Esophagus squamous epithelium (tissue), 5 donors: Measurements from ENCODE around the gene VIPR1. TPM values are rescaled to one million over a fixed set of nuclear protein-coding genes. Genes with fewer than 3 reads are reported as not detected.

Experiments
- DNase-seq: peaks from one replicate; lab custom pipeline; 2025; lab: John Stamatoyannopoulos, UW
- H3K27ac ChIP-seq, 4 donors: fragments of 200-600 bp; sonication (generic); one replicate each; pipeline ENCODE4 v1.5.1; 2016 to 2019; ENCODE audit warnings: mild to moderate bottlenecking in 1 of 4
- H3K27me3 ChIP-seq, 4 donors: fragments of 200-600 bp; sonication (generic); 1 replicate in 3 of 4; 2 replicates in 1 of 4; pipeline versions ENCODE4 v1.5.1 to v1.6.0; 2017 to 2021; ENCODE audit warnings: antibody characterized with exemption in 1 of 4
- H3K36me3 ChIP-seq, 3 donors: fragments of 200-600 bp; sonication (generic); one replicate each; pipeline ENCODE4 v1.5.1; 2016 to 2019
- H3K4me1 ChIP-seq, 3 donors: fragments of 200-600 bp; sonication (generic); one replicate each; pipeline ENCODE4 v1.5.1; 2017 to 2019
- H3K4me3 ChIP-seq, 4 donors: fragments of 200-600 bp; sonication (generic); 1 replicate in 3 of 4; 2 replicates in 1 of 4; pipeline ENCODE4 v1.5.1; 2016 to 2019; ENCODE audit warnings: mild to moderate bottlenecking in 2 of 4, moderate library complexity in 1 of 4
- H3K9me3 ChIP-seq, 3 donors: fragments of 200-600 bp; sonication (generic); one replicate each; pipeline ENCODE4 v1.5.1; 2016 to 2019
- POLR2A ChIP-seq, 4 donors: fragments of 450-650 bp; IDR thresholded peaks; one replicate each; pipeline ENCODE4 v1.6.1; 2017; ENCODE audit warnings: antibody characterized with exemption in 4 of 4, mild to moderate bottlenecking in 4 of 4, moderate library complexity in 3 of 4
- WGBS, 2 donors: methylation state at CpG; one replicate each; pipeline ENCODE4 v1.1.5; 2018; 5-methylcytosine and 5-hydroxymethylcytosine counted together
- intact Hi-C: fragments of 100-400 bp; cut with DNase I; formaldehyde crosslinking; loops from one replicate; pipeline ENCODE4 v1.15.0; 2022
- total RNA-seq, 4 donors: library from RNA; depleted of rRNA; stranded (reverse); fragments of >200 nt; gene quantifications; one replicate each; pipeline ENCODE4 v1.1.0, GENCODE V29; 2016
- TF ChIP-seq, protein P1 (sequence below), 6 experiments: fragments of 450-650 bp in 4 of 6; fragments of 200-600 bp in 2 of 6; sonication (generic) in 2 of 6; IDR thresholded peaks; one replicate each; pipeline ENCODE4 v1.5.1; 2016 to 2019; ENCODE audit warnings: antibody characterized with exemption in 6 of 6, mild to moderate bottlenecking in 4 of 6, moderate library complexity in 4 of 6
- donor health status: DM: yes; HTN: yes; CAD: no.

VIPR1 gene
- total RNA-seq, 4 donors from 2014 or later, result 3.6 to 15.4 (median 8.6) TPM

DNA sequence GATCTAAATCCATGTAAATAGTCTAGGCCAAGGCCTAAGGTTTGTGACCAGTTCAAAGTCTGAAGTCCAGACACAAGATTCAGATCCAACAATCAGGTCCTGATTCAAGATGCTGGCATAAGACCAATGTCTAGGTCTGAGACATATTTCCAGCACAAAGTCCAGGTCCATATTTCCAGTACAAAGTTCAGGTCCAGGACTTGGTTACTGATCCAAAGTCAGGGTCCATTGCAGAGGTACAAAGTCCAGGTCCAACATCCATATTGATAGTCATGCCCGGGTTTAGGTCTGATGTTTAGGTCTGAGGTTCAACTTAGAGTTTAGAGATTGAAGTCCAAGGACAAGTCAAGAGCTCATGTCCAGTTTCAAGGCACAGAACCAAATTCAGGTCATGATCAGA, 39.4 kb upstream of the VIPR1 start:
- Histone ChIP-seq H3K9me3 (no peaks in the 10 kb centered on the region), H3K4me1 (no peaks in the 10 kb centered on the region), H3K36me3 (no peaks in the 10 kb centered on the region), H3K4me3 (no peak overlapping the region), H3K27ac (no peak overlapping the region), H3K27me3 (no peaks in the 10 kb centered on the region)
- 40 to 67% methylated on average over 1 of the region's 1 CpG for WGBS, 2 donors
- TF ChIP-seq, protein P1, sequence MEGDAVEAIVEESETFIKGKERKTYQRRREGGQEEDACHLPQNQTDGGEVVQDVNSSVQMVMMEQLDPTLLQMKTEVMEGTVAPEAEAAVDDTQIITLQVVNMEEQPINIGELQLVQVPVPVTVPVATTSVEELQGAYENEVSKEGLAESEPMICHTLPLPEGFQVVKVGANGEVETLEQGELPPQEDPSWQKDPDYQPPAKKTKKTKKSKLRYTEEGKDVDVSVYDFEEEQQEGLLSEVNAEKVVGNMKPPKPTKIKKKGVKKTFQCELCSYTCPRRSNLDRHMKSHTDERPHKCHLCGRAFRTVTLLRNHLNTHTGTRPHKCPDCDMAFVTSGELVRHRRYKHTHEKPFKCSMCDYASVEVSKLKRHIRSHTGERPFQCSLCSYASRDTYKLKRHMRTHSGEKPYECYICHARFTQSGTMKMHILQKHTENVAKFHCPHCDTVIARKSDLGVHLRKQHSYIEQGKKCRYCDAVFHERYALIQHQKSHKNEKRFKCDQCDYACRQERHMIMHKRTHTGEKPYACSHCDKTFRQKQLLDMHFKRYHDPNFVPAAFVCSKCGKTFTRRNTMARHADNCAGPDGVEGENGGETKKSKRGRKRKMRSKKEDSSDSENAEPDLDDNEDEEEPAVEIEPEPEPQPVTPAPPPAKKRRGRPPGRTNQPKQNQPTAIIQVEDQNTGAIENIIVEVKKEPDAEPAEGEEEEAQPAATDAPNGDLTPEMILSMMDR (IDR thresholded peaks at IDR 0.05), result no peak
- no peak for TF ChIP-seq POLR2A (IDR thresholded peaks at IDR 0.05)
- no peak for DNase-seq
- intact Hi-C loops, result no loop called here

DNA sequence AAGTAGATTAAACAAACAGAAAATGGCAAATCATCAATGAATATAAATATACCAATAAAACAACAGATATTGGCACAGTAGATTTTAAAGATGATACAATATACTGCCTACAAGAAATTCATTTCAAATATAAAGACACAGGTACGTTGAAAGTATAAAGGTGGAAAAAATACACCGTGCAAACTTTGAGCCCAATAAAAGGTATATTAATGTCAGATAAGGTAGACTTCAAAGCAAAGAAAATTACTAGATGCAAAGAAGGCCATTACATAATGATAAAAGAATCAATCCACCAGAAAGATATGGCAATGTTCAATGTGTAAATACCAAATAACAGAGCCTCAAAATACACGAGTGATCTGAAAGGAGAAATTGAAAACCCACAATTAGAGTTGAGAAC, 34.3 kb upstream of the VIPR1 start:
- Histone ChIP-seq H3K4me3 (no peak overlapping the region), H3K9me3 (no peaks in the 10 kb centered on the region), H3K27me3 (peaks cover 0 to 15% (median 0%) of the 10 kb centered on the region in 4 donors), H3K27ac (no peak overlapping the region), H3K36me3 (no peaks in the 10 kb centered on the region), H3K4me1 (peaks cover 4% of the 10 kb centered on the region in 3 donors)
- TF ChIP-seq, protein P1 (IDR thresholded peaks at IDR 0.05), result no peak
- DNase-seq, result no peak
- intact Hi-C loops, result no loop called here
- WGBS, 2 donors, result 80 to 85% methylated on average over 3 of the region's 3 CpGs

DNA sequence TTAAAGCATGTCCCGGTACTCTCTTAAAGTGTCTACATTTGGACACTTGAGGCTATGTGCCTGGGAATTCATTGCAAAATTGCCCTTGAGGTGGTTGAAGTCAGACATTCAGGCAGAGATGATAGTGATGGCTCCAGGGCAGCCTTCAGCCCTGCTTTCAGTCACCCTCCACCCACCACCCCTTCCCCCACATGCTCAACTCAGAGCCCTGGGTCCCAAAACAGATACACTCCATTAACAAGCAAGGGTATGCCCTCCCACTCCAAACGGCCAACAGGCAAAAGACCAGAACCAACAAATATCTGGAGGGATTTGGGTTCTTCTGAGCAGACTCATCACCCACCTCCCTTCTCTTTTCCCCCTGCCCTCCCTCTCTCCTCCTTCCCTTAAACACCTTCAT, 29.9 kb upstream of the VIPR1 start:
- Histone ChIP-seq H3K27ac (no peak overlapping the region), H3K4me1 (peaks cover 24 to 35% (median 27%) of the 10 kb centered on the region in 3 donors), H3K27me3 (peaks cover 0 to 36% (median 0%) of the 10 kb centered on the region in 4 donors), H3K4me3 (no peak overlapping the region), H3K9me3 (no peaks in the 10 kb centered on the region), H3K36me3 (no peaks in the 10 kb centered on the region)
- TF ChIP-seq POLR2A (IDR thresholded peaks at IDR 0.05), result no peak
- TF ChIP-seq, protein P1 (IDR thresholded peaks at IDR 0.05), result no peak
- 63 to 77% methylated on average over 2 of the region's 2 CpGs for WGBS, 2 donors
- DNase-seq, result no peak
- intact Hi-C loops, result no loop called here

DNA sequence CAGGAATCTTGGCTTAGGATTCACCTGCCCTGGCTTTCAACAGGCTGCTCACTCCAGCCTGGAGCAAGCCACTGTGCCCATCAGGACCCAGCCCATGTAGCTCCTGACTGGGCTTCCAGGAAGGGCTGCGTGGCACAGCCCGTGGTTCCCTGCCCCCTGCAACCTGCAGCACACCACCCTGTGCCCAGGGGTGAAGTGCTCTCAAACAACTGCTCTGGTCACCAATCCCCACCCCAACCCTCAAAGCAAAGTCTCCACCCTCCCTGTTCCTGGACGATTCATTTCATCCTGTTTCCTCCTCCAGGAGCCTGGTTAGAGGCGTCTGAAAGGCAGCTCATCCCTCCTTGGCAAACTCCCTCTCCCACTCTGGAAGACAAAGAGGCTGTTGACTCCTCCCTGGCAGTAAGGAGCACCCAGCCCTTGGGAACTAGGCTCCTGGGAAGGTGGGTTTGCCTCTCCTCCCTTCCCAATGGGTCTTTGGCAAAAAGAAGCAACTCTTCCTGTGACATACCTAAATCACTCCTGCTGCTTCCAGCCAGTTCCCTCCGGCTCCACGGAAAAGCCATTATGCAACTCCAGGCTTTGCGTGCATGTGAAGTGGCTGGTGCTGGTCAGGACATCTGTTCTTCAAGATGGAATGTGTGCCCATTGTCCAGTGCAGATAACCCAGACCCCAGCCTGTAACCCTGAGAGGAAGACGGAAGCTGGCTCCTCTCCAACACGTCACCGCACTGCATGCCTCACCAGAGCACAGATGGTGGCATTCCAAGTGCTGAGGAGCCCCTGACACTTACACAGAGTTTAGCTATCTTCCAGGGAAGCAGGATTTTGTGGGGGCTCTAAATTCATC, 29.1 kb upstream of the VIPR1 start:
- WGBS, 2 donors, result 38 to 55% methylated on average over 6 of the region's 10 CpGs
- no peaks in the 10 kb centered on the region for H3K36me3 ChIP-seq
- DNase-seq, result no peak
- no peak overlapping the region for H3K4me3 ChIP-seq
- H3K27me3 ChIP-seq, result peaks cover 0 to 43% (median 0%) of the 10 kb centered on the region in 4 donors
- H3K27ac ChIP-seq, result no peak overlapping the region
- no peaks in the 10 kb centered on the region for H3K9me3 ChIP-seq
- TF ChIP-seq, protein P1 (IDR thresholded peaks at IDR 0.05), result no peak
- no peak for TF ChIP-seq POLR2A (IDR thresholded peaks at IDR 0.05)
- peaks cover 28 to 39% (median 28%) of the 10 kb centered on the region in 3 donors for H3K4me1 ChIP-seq
- intact Hi-C loops, result no loop called here
